HL-60 (cell line): ENCODE data around the gene PKP1.

ENCODE experiments used
- SPI1 ChIP-seq: IDR thresholded peaks from 2 replicates; pipeline ENCODE4 v1.6.1; 2012; ENCODE audit warnings: low read depth, mild to moderate bottlenecking, borderline replicate concordance
- TF ChIP-seq, protein P1 (sequence below): IDR thresholded peaks from one replicate; pipeline ENCODE4 v1.5.1; 2011; ENCODE audit warnings: low read length, control low read depth, inconsistent platforms; ENCODE audit not compliant: insufficient read depth
- TF ChIP-seq, protein P2 (sequence below): IDR thresholded peaks from 2 replicates; pipeline ENCODE4 v1.6.1; 2012; ENCODE audit warnings: low read depth; ENCODE audit not compliant: insufficient replicate concordance

- TF ChIP-seq, protein P1, sequence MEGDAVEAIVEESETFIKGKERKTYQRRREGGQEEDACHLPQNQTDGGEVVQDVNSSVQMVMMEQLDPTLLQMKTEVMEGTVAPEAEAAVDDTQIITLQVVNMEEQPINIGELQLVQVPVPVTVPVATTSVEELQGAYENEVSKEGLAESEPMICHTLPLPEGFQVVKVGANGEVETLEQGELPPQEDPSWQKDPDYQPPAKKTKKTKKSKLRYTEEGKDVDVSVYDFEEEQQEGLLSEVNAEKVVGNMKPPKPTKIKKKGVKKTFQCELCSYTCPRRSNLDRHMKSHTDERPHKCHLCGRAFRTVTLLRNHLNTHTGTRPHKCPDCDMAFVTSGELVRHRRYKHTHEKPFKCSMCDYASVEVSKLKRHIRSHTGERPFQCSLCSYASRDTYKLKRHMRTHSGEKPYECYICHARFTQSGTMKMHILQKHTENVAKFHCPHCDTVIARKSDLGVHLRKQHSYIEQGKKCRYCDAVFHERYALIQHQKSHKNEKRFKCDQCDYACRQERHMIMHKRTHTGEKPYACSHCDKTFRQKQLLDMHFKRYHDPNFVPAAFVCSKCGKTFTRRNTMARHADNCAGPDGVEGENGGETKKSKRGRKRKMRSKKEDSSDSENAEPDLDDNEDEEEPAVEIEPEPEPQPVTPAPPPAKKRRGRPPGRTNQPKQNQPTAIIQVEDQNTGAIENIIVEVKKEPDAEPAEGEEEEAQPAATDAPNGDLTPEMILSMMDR: no peak
- TF ChIP-seq, protein P2, sequence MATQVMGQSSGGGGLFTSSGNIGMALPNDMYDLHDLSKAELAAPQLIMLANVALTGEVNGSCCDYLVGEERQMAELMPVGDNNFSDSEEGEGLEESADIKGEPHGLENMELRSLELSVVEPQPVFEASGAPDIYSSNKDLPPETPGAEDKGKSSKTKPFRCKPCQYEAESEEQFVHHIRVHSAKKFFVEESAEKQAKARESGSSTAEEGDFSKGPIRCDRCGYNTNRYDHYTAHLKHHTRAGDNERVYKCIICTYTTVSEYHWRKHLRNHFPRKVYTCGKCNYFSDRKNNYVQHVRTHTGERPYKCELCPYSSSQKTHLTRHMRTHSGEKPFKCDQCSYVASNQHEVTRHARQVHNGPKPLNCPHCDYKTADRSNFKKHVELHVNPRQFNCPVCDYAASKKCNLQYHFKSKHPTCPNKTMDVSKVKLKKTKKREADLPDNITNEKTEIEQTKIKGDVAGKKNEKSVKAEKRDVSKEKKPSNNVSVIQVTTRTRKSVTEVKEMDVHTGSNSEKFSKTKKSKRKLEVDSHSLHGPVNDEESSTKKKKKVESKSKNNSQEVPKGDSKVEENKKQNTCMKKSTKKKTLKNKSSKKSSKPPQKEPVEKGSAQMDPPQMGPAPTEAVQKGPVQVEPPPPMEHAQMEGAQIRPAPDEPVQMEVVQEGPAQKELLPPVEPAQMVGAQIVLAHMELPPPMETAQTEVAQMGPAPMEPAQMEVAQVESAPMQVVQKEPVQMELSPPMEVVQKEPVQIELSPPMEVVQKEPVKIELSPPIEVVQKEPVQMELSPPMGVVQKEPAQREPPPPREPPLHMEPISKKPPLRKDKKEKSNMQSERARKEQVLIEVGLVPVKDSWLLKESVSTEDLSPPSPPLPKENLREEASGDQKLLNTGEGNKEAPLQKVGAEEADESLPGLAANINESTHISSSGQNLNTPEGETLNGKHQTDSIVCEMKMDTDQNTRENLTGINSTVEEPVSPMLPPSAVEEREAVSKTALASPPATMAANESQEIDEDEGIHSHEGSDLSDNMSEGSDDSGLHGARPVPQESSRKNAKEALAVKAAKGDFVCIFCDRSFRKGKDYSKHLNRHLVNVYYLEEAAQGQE: no peak
- TF ChIP-seq SPI1: no peak
Observed at GRCh38 chr1:201291916-201292315, 8.6 kb downstream of the PKP1 start.
